Endothelial cell (in vitro differentiated cells): ENCODE measurements around the gene ANKRD23. TPM values are rescaled to one million over a fixed set of nuclear protein-coding genes. Genes with fewer than 3 reads are reported as not detected.

Experiments
- DNase-seq: peaks from one replicate; pipeline ENCODE4 v3.0.0; 2021; ENCODE audit warnings: low spot score
- H3K27ac Mint-ChIP-seq: one replicate; pipeline ENCODE4 v1.8.0; 2021; ENCODE audit warnings: mixed read lengths, inconsistent platforms; ENCODE audit not compliant: unreplicated experiment
- H3K27me3 Mint-ChIP-seq: one replicate; pipeline ENCODE4 v1.8.0; 2021; ENCODE audit warnings: mild to moderate bottlenecking, moderate library complexity, mixed read lengths, inconsistent platforms; ENCODE audit not compliant: unreplicated experiment
- H3K36me3 Mint-ChIP-seq: one replicate; pipeline ENCODE4 v1.8.0; 2021; ENCODE audit warnings: mild to moderate bottlenecking, low read depth, mixed read lengths, inconsistent platforms; ENCODE audit not compliant: unreplicated experiment
- H3K4me1 Mint-ChIP-seq: one replicate; pipeline ENCODE4 v1.8.0; 2021; ENCODE audit warnings: mild to moderate bottlenecking, mixed read lengths, inconsistent platforms; ENCODE audit not compliant: unreplicated experiment
- H3K4me3 Mint-ChIP-seq: one replicate; pipeline ENCODE4 v1.8.0; 2021; ENCODE audit warnings: mild to moderate bottlenecking, mixed read lengths, inconsistent platforms; ENCODE audit not compliant: unreplicated experiment
- H3K9me3 Mint-ChIP-seq: one replicate; pipeline ENCODE4 v1.8.0; 2021; ENCODE audit warnings: mixed read lengths, inconsistent platforms; ENCODE audit not compliant: unreplicated experiment
- CTCF ChIP-seq: fragments of 200-600 bp; sonication (generic); IDR thresholded peaks from one replicate; pipeline ENCODE4 v1.5.0; 2021; ENCODE audit warnings: antibody characterized with exemption; ENCODE audit not compliant: unreplicated experiment
- total RNA-seq: library from RNA; stranded (reverse); fragmentation: NEBNext Ultra II Directional; extraction: Animal tissue kit (Norgen Biotek cat#: 25700); gene quantifications from one replicate; pipeline ENCODE4 v1.2.1, GENCODE V29; 2021; ENCODE audit not compliant: unreplicated experiment

ANKRD23 gene
- total RNA-seq, 1 donor from 2014 or later, result 4.7 TPM

- Mint-ChIP-seq H3K27ac (no peak overlapping the region), H3K4me3 (no peak overlapping the region)
These were observed 24.5 kb downstream of the ANKRD23 start for GRCh38 chr2:96819128-96819875.

GRCh38 chr2:96817882-96818281 is 25.9 kb downstream of the ANKRD23 start:
- Mint-ChIP-seq H3K36me3 (no peaks in the 10 kb centered on the region), H3K27ac (peak overlapping the region; percentile 67), H3K9me3 (no peaks in the 10 kb centered on the region), H3K4me3 (peak overlapping the region; percentile 86), H3K27me3 (peaks cover 10% of the 10 kb centered on the region), H3K4me1 (peaks cover 20% of the 10 kb centered on the region)
- TF ChIP-seq CTCF, result no peak
- DNase-seq, result no peak

More at GRCh38 chr2:96819128-96819875, 24.5 kb downstream of the ANKRD23 start:
- no peaks in the 10 kb centered on the region for H3K36me3 Mint-ChIP-seq
- peaks cover 10% of the 10 kb centered on the region for H3K27me3 Mint-ChIP-seq
- no peak for TF ChIP-seq CTCF
- no peak for DNase-seq
- H3K9me3 Mint-ChIP-seq, result no peaks in the 10 kb centered on the region
- peaks cover 20% of the 10 kb centered on the region for H3K4me1 Mint-ChIP-seq

GRCh38 chr2:96816836-96817702 is 26.8 kb downstream of the ANKRD23 start:
- Mint-ChIP-seq H3K4me3 (peak overlapping the region; percentile 86), H3K27ac (no peak overlapping the region), H3K9me3 (no peaks in the 10 kb centered on the region), H3K4me1 (peaks cover 20% of the 10 kb centered on the region), H3K36me3 (no peaks in the 10 kb centered on the region), H3K27me3 (peaks cover 10% of the 10 kb centered on the region)
- no peak for TF ChIP-seq CTCF
- DNase-seq, result no peak

- no peaks in the 10 kb centered on the region for H3K9me3 Mint-ChIP-seq
- peaks cover 10% of the 10 kb centered on the region for H3K27me3 Mint-ChIP-seq
- H3K4me3 Mint-ChIP-seq, result peak within 1 kb of the TSS; percentile 90
- TF ChIP-seq CTCF, result peak; percentile 58
- no peaks in the 10 kb centered on the region for H3K36me3 Mint-ChIP-seq
- H3K27ac Mint-ChIP-seq, result no peak within 1 kb of the TSS
- DNase-seq, result peak; percentile 99
- H3K4me1 Mint-ChIP-seq, result peaks cover 20% of the 10 kb centered on the region
These were observed 27.5 kb downstream of the ANKRD23 start, which contains the start of gene CNNM3 for GRCh38 chr2:96816127-96816835. TSS of gene CNNM3 (plus strand) at chr2:96816268. CDS start at chr2:96816278, 10 bp downstream.
